ENCODE results near the gene FOXO3.

GRCh38 chr6:108626777-108627176 lies 66.1 kb downstream of the FOXO3 start:
- TF ChIP-seq POLR2A (IDR thresholded peaks at IDR 0.05) (no peak), CTCF (IDR thresholded peaks at IDR 0.05) (no peak)

All from testis (tissue), 2 donors.